Measurements from ENCODE around the gene PAM. TPM values are rescaled to one million over a fixed set of nuclear protein-coding genes. Genes with fewer than 3 reads are reported as not detected.

Gene PAM
- total and polyA plus RNA-seq, 2 donors, result 22.1 to 76.3 TPM

GRCh38 chr5:102933721-102934459, 178.8 kb downstream of the PAM start:
- no peak overlapping the region for H3K27ac ChIP-seq (ENCODE audit: low read depth in 1 of 2, low read length in 1 of 2)
- H3K4me3 ChIP-seq (ENCODE audit: low read length in 2 of 2), result no peak overlapping the region
- no peaks in the 10 kb centered on the region for H3K27me3 ChIP-seq (ENCODE audit: control insufficient read depth in 2 of 2, insufficient read depth in 1 of 2, low read length in 1 of 2)
- no peaks in the 10 kb centered on the region for H3K36me3 ChIP-seq (ENCODE audit: control insufficient read depth in 2 of 2, insufficient read depth in 2 of 2, low read length in 1 of 2)
- 98% methylated on average over 6 of the region's 6 CpGs for WGBS
- H3K9me3 ChIP-seq (ENCODE audit: control insufficient read depth in 2 of 2, insufficient read depth in 1 of 2, low read length in 1 of 2), result no peaks in the 10 kb centered on the region
- H3K4me1 ChIP-seq (ENCODE audit: control insufficient read depth in 2 of 2, insufficient read depth in 2 of 2, low read length in 2 of 2), result no peaks in the 10 kb centered on the region
- no peak for DNase-seq (ENCODE audit: low read depth in 6 of 9, low spot score in 9 of 9)

GRCh38 chr5:102937894-102938293, 182.8 kb downstream of the PAM start:
- no peak for DNase-seq (ENCODE audit: low read depth in 6 of 9, low spot score in 9 of 9)
- Histone ChIP-seq H3K27me3 (ENCODE audit: control insufficient read depth in 2 of 2, insufficient read depth in 1 of 2, low read length in 1 of 2) (no peaks in the 10 kb centered on the region), H3K9me3 (ENCODE audit: control insufficient read depth in 2 of 2, insufficient read depth in 1 of 2, low read length in 1 of 2) (no peaks in the 10 kb centered on the region), H3K27ac (ENCODE audit: low read depth in 1 of 2, low read length in 1 of 2) (no peak overlapping the region), H3K4me3 (ENCODE audit: low read length in 2 of 2) (no peak overlapping the region), H3K4me1 (ENCODE audit: control insufficient read depth in 2 of 2, insufficient read depth in 2 of 2, low read length in 2 of 2) (no peaks in the 10 kb centered on the region), H3K36me3 (ENCODE audit: control insufficient read depth in 2 of 2, insufficient read depth in 2 of 2, low read length in 1 of 2) (no peaks in the 10 kb centered on the region)
- 98% methylated on average over 2 of the region's 2 CpGs for WGBS

GRCh38 chr5:102941111-102941510, 186.0 kb downstream of the PAM start:
- Histone ChIP-seq H3K27ac (ENCODE audit: low read depth in 1 of 2, low read length in 1 of 2) (no peak overlapping the region), H3K9me3 (ENCODE audit: control insufficient read depth in 2 of 2, insufficient read depth in 1 of 2, low read length in 1 of 2) (no peaks in the 10 kb centered on the region), H3K4me1 (ENCODE audit: control insufficient read depth in 2 of 2, insufficient read depth in 2 of 2, low read length in 2 of 2) (no peaks in the 10 kb centered on the region), H3K36me3 (ENCODE audit: control insufficient read depth in 2 of 2, insufficient read depth in 2 of 2, low read length in 1 of 2) (no peaks in the 10 kb centered on the region), H3K27me3 (ENCODE audit: control insufficient read depth in 2 of 2, insufficient read depth in 1 of 2, low read length in 1 of 2) (no peaks in the 10 kb centered on the region), H3K4me3 (ENCODE audit: low read length in 2 of 2) (no peak overlapping the region)
- no peak for DNase-seq (ENCODE audit: low read depth in 6 of 9, low spot score in 9 of 9)
- 98% methylated on average over 5 of the region's 5 CpGs for WGBS

GRCh38 chr5:102946414-102946813, 191.3 kb downstream of the PAM start:
- no peaks in the 10 kb centered on the region for H3K36me3 ChIP-seq (ENCODE audit: control insufficient read depth in 2 of 2, insufficient read depth in 2 of 2, low read length in 1 of 2)
- no peaks in the 10 kb centered on the region for H3K9me3 ChIP-seq (ENCODE audit: control insufficient read depth in 2 of 2, insufficient read depth in 1 of 2, low read length in 1 of 2)
- no peak for DNase-seq (ENCODE audit: low read depth in 6 of 9, low spot score in 9 of 9)
- no peak overlapping the region for H3K4me3 ChIP-seq (ENCODE audit: low read length in 2 of 2)
- H3K27ac ChIP-seq (ENCODE audit: low read depth in 1 of 2, low read length in 1 of 2), result no peak overlapping the region
- no peaks in the 10 kb centered on the region for H3K4me1 ChIP-seq (ENCODE audit: control insufficient read depth in 2 of 2, insufficient read depth in 2 of 2, low read length in 2 of 2)
- H3K27me3 ChIP-seq (ENCODE audit: control insufficient read depth in 2 of 2, insufficient read depth in 1 of 2, low read length in 1 of 2), result no peaks in the 10 kb centered on the region

- Histone ChIP-seq H3K9me3 (ENCODE audit: control insufficient read depth in 2 of 2, insufficient read depth in 1 of 2, low read length in 1 of 2) (no peaks in the 10 kb centered on the region), H3K27me3 (ENCODE audit: control insufficient read depth in 2 of 2, insufficient read depth in 1 of 2, low read length in 1 of 2) (no peaks in the 10 kb centered on the region), H3K4me3 (ENCODE audit: low read length in 2 of 2) (no peak overlapping the region), H3K4me1 (ENCODE audit: control insufficient read depth in 2 of 2, insufficient read depth in 2 of 2, low read length in 2 of 2) (no peaks in the 10 kb centered on the region), H3K36me3 (ENCODE audit: control insufficient read depth in 2 of 2, insufficient read depth in 2 of 2, low read length in 1 of 2) (no peaks in the 10 kb centered on the region), H3K27ac (ENCODE audit: low read depth in 1 of 2, low read length in 1 of 2) (no peak overlapping the region)
- WGBS, result 93% methylated on average over 2 of the region's 2 CpGs
- DNase-seq (ENCODE audit: low read depth in 6 of 9, low spot score in 9 of 9), result no peak
Measured at GRCh38 chr5:102946971-102947370, 191.9 kb downstream of the PAM start.

GRCh38 chr5:102955488-102955887, 200.4 kb downstream of the PAM start:
- Histone ChIP-seq H3K27ac (ENCODE audit: low read depth in 1 of 2, low read length in 1 of 2) (no peak overlapping the region), H3K4me3 (ENCODE audit: low read length in 2 of 2) (no peak overlapping the region), H3K4me1 (ENCODE audit: control insufficient read depth in 2 of 2, insufficient read depth in 2 of 2, low read length in 2 of 2) (no peaks in the 10 kb centered on the region), H3K27me3 (ENCODE audit: control insufficient read depth in 2 of 2, insufficient read depth in 1 of 2, low read length in 1 of 2) (no peaks in the 10 kb centered on the region), H3K36me3 (ENCODE audit: control insufficient read depth in 2 of 2, insufficient read depth in 2 of 2, low read length in 1 of 2) (no peaks in the 10 kb centered on the region), H3K9me3 (ENCODE audit: control insufficient read depth in 2 of 2, insufficient read depth in 1 of 2, low read length in 1 of 2) (no peaks in the 10 kb centered on the region)
- DNase-seq (ENCODE audit: low read depth in 6 of 9, low spot score in 9 of 9), result no peak
- WGBS, result 71% methylated on average over 1 of the region's 1 CpG

- Histone ChIP-seq H3K27me3 (ENCODE audit: control insufficient read depth in 2 of 2, insufficient read depth in 1 of 2, low read length in 1 of 2) (no peaks in the 10 kb centered on the region), H3K27ac (ENCODE audit: low read depth in 1 of 2, low read length in 1 of 2) (no peak overlapping the region), H3K4me1 (ENCODE audit: control insufficient read depth in 2 of 2, insufficient read depth in 2 of 2, low read length in 2 of 2) (no peaks in the 10 kb centered on the region), H3K9me3 (ENCODE audit: control insufficient read depth in 2 of 2, insufficient read depth in 1 of 2, low read length in 1 of 2) (no peaks in the 10 kb centered on the region), H3K36me3 (ENCODE audit: control insufficient read depth in 2 of 2, insufficient read depth in 2 of 2, low read length in 1 of 2) (no peaks in the 10 kb centered on the region), H3K4me3 (ENCODE audit: low read length in 2 of 2) (no peak overlapping the region)
- DNase-seq (ENCODE audit: low read depth in 6 of 9, low spot score in 9 of 9), result no peak
- 98% methylated on average over 2 of the region's 2 CpGs for whole genome bisulfite sequencing
Measured at GRCh38 chr5:102956599-102956998, 201.5 kb downstream of the PAM start.

GRCh38 chr5:102957141-102957540, 202.0 kb downstream of the PAM start:
- Histone ChIP-seq H3K27me3 (ENCODE audit: control insufficient read depth in 2 of 2, insufficient read depth in 1 of 2, low read length in 1 of 2) (no peaks in the 10 kb centered on the region), H3K4me3 (ENCODE audit: low read length in 2 of 2) (no peak overlapping the region), H3K9me3 (ENCODE audit: control insufficient read depth in 2 of 2, insufficient read depth in 1 of 2, low read length in 1 of 2) (no peaks in the 10 kb centered on the region), H3K4me1 (ENCODE audit: control insufficient read depth in 2 of 2, insufficient read depth in 2 of 2, low read length in 2 of 2) (no peaks in the 10 kb centered on the region), H3K27ac (ENCODE audit: low read depth in 1 of 2, low read length in 1 of 2) (no peak overlapping the region), H3K36me3 (ENCODE audit: control insufficient read depth in 2 of 2, insufficient read depth in 2 of 2, low read length in 1 of 2) (no peaks in the 10 kb centered on the region)
- DNase-seq (ENCODE audit: low read depth in 6 of 9, low spot score in 9 of 9), result no peak
- WGBS, result 96% methylated on average over 3 of the region's 3 CpGs

GRCh38 chr5:102958481-102959011, 203.4 kb downstream of the PAM start:
- Histone ChIP-seq H3K4me1 (ENCODE audit: control insufficient read depth in 2 of 2, insufficient read depth in 2 of 2, low read length in 2 of 2) (no peaks in the 10 kb centered on the region), H3K27ac (ENCODE audit: low read depth in 1 of 2, low read length in 1 of 2) (no peak overlapping the region), H3K9me3 (ENCODE audit: control insufficient read depth in 2 of 2, insufficient read depth in 1 of 2, low read length in 1 of 2) (no peaks in the 10 kb centered on the region), H3K27me3 (ENCODE audit: control insufficient read depth in 2 of 2, insufficient read depth in 1 of 2, low read length in 1 of 2) (no peaks in the 10 kb centered on the region), H3K4me3 (ENCODE audit: low read length in 2 of 2) (no peak overlapping the region), H3K36me3 (ENCODE audit: control insufficient read depth in 2 of 2, insufficient read depth in 2 of 2, low read length in 1 of 2) (no peaks in the 10 kb centered on the region)
- 95% methylated on average over 1 of the region's 1 CpG for WGBS
- no peak for DNase-seq (ENCODE audit: low read depth in 6 of 9, low spot score in 9 of 9)
